B cell (primary cell): ENCODE data around the gene HYPK.

ENCODE experiments used
- CTCF ChIP-seq: fragments of 200-600 bp; IDR thresholded peaks from one replicate; pipeline ENCODE4 v1.8.0; 2022; ENCODE audit warnings: antibody characterized with exemption, mild to moderate bottlenecking
- EZH2 ChIP-seq: IDR thresholded peaks from 2 replicates; pipeline ENCODE4 v1.6.1; 2012; ENCODE audit warnings: borderline replicate concordance, low read depth, mild to moderate bottlenecking, moderate library complexity, low read length; ENCODE audit not compliant: insufficient read depth, poor library complexity, severe bottlenecking

DNA sequence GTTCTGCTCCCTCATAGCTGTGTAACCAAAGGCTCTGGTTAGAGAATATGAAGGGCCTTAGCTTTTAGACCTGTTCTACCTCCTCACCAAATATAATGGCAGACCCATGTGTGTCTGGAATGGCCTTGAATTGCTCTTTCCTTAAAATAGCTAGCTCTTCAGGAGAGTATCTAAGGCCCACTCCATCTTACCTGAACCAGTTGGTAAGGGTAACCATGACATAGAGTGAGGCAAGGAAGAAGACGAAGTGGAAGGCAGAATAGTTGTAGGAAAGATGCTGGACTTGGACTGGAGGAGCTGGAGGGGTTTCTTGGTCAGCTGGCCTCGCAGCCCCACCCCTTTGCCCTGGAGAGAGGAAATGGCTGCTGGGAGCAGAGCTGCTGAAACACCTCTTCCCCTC lies 5.2 kb upstream of the HYPK start:
- no peak for TF ChIP-seq CTCF
- TF ChIP-seq EZH2: no peak
